IMR-90 (cell line): ENCODE measurements around the gene PLCD4. TPM values are rescaled to one million over a fixed set of nuclear protein-coding genes. Genes with fewer than 3 reads are reported as not detected.
A peak's percentile ranks its signal among the peaks of the same experiment; 100 is the strongest.

Source experiments
- ATAC-seq: fragments of 200-7000 bp; cut with Tn5 transposase; 2 replicates; pipeline ENCODE4 v1.9.1; 2020; ENCODE audit warnings: low read depth, mild to moderate bottlenecking, moderate library complexity
- BruUV-seq: library from RNA; stranded (reverse); fragments of 400-500 nt; replicated peaks from 2 replicates; lab custom pipeline; 2021; lab: Mats Ljungman, UMichigan
- CTCF ChIA-PET: fragments of 300-600 bp; formaldehyde crosslinking; extraction: SDS; loops from one replicate; lab custom pipeline; 2021; ENCODE audit warnings: antibody characterized with exemption; lab: Yijun Ruan, JAX
- POLR2A ChIA-PET: fragments of 300-600 bp; sonication (Branson Sonifier 250); formaldehyde crosslinking; loops from one replicate; lab custom pipeline; 2022; ENCODE audit warnings: antibody characterized with exemption; ENCODE audit not compliant: unreplicated experiment; lab: Charles Lee
- DNase-seq: peaks from one replicate; pipeline ENCODE4 v3.0.0; 2013
- H2AFZ ChIP-seq: replicated peaks from 2 replicates; pipeline ENCODE3; 2013; ENCODE audit warnings: low read length, mild to moderate bottlenecking; ENCODE audit not compliant: poor library complexity
- H2AK5ac ChIP-seq: 2 replicates; pipeline ENCODE4 v1.6.1; 2013; ENCODE audit warnings: low read depth, low read length, inconsistent platforms
- H2AK9ac ChIP-seq: replicated peaks from 2 replicates; pipeline ENCODE3; 2013; ENCODE audit warnings: mild to moderate bottlenecking, low read depth, low read length, moderate library complexity; ENCODE audit not compliant: poor library complexity
- H2BK120ac ChIP-seq: 2 replicates; pipeline ENCODE4 v1.6.1; 2013; ENCODE audit warnings: low read depth, low read length, inconsistent platforms
- H2BK15ac ChIP-seq: 3 replicates; pipeline ENCODE4 v1.6.1; 2013; ENCODE audit warnings: low read depth, low read length, inconsistent platforms
- H2BK20ac ChIP-seq: 2 replicates; pipeline ENCODE4 v1.6.1; 2013; ENCODE audit warnings: low read depth, mild to moderate bottlenecking, inconsistent platforms, low read length, moderate library complexity
- H2BK5ac ChIP-seq: 2 replicates; pipeline ENCODE4 v1.6.1; 2013; ENCODE audit warnings: mild to moderate bottlenecking, low read depth, low read length, inconsistent platforms; ENCODE audit not compliant: poor library complexity, severe bottlenecking
- H3K14ac ChIP-seq: replicated peaks from 2 replicates; pipeline ENCODE4 v1.6.1; 2013; ENCODE audit warnings: low read depth, low read length, inconsistent platforms
- H3K18ac ChIP-seq: 2 replicates; pipeline ENCODE4 v1.6.1; 2013; ENCODE audit warnings: low read depth, low read length, control low read depth
- H3K23ac ChIP-seq: 2 replicates; pipeline ENCODE4 v1.6.1; 2013; ENCODE audit warnings: low read depth, low read length, inconsistent platforms
- H3K27ac ChIP-seq: 2 replicates; pipeline ENCODE4 v1.5.1; 2013; ENCODE audit warnings: mild to moderate bottlenecking, control low read depth, low read length; ENCODE audit not compliant: insufficient read depth
- H3K27me3 ChIP-seq: 2 replicates; pipeline ENCODE4 v1.6.1; 2013; ENCODE audit warnings: low read length; ENCODE audit not compliant: control insufficient read depth, insufficient read depth
- H3K36me3 ChIP-seq: 2 replicates; pipeline ENCODE4 v1.6.1; 2013; ENCODE audit warnings: low read length, mixed read lengths; ENCODE audit not compliant: control insufficient read depth, insufficient read depth
- H3K4ac ChIP-seq: 2 replicates; pipeline ENCODE4 v1.6.1; 2013; ENCODE audit warnings: low read depth, low read length, inconsistent platforms
- H3K4me1 ChIP-seq: 2 replicates; pipeline ENCODE4 v1.6.1; 2013; ENCODE audit warnings: low read length, mixed read lengths; ENCODE audit not compliant: control insufficient read depth, insufficient read depth
- H3K4me2 ChIP-seq: 2 replicates; pipeline ENCODE4 v1.6.1; 2013; ENCODE audit warnings: low read depth, mild to moderate bottlenecking, control low read depth, low read length, moderate library complexity
- H3K4me3 ChIP-seq: 2 replicates; pipeline ENCODE4 v1.5.1; 2013; ENCODE audit warnings: low read depth, mild to moderate bottlenecking, control low read depth, low read length, moderate library complexity; ENCODE audit not compliant: insufficient read depth
- H3K56ac ChIP-seq: 2 replicates; pipeline ENCODE4 v1.6.1; 2013; ENCODE audit warnings: low read length, inconsistent platforms; ENCODE audit not compliant: insufficient read depth; ENCODE audit errors: extremely low read depth
- H3K79me1 ChIP-seq, 2 experiments: 2 replicates each; pipeline ENCODE4 v1.6.1; 2013; ENCODE audit warnings: low read length in 2 of 2, inconsistent platforms in 1 of 2, low read depth in 1 of 2
- H3K9ac ChIP-seq: 2 replicates; pipeline ENCODE4 v1.6.1; 2013; ENCODE audit warnings: low read depth, low read length, control low read depth
- H3K9me1 ChIP-seq: 2 replicates; pipeline ENCODE4 v1.6.1; 2013; ENCODE audit warnings: low read length, inconsistent platforms; ENCODE audit not compliant: insufficient read depth
- H3K9me3 ChIP-seq: 2 replicates; pipeline ENCODE4 v1.6.1; 2013; ENCODE audit warnings: low read length; ENCODE audit not compliant: control insufficient read depth, insufficient read depth
- H4K20me1 ChIP-seq: 2 replicates; pipeline ENCODE4 v1.6.1; 2013; ENCODE audit warnings: low read length, inconsistent platforms; ENCODE audit not compliant: insufficient read depth
- H4K5ac ChIP-seq: 2 replicates; pipeline ENCODE4 v1.6.1; 2013; ENCODE audit warnings: mild to moderate bottlenecking, low read depth, low read length, control low read depth
- H4K8ac ChIP-seq, 2 experiments: 2 replicates each; pipeline ENCODE4 v1.6.1; 2013; ENCODE audit warnings: low read depth in 2 of 2, low read length in 2 of 2, control low read depth in 1 of 2, inconsistent platforms in 1 of 2
- H4K91ac ChIP-seq: 2 replicates; pipeline ENCODE4 v1.6.1; 2013; ENCODE audit warnings: low read depth, low read length, inconsistent platforms; ENCODE audit not compliant: insufficient read depth
- BHLHE40 ChIP-seq: fragments of 150-350 bp; IDR thresholded peaks from 2 replicates; pipeline ENCODE4 v1.6.1; 2016; ENCODE audit warnings: mild to moderate bottlenecking, low read depth, low read length
- MAFK ChIP-seq: IDR thresholded peaks from 2 replicates; pipeline ENCODE4 v1.6.1; 2012; ENCODE audit warnings: low read depth, low read length, improper control_type of control experiment
- POLR2A ChIP-seq: IDR thresholded peaks from 2 replicates; pipeline ENCODE4 v1.6.1; 2012; ENCODE audit warnings: mild to moderate bottlenecking, low read depth, low read length
- WGBS, 2 experiments: methylation state at CpG; one replicate each; pipeline versions ENCODE4 v1.1.5 to v1.1.7; 2013; ENCODE audit warnings: missing lambda C conversion rate in 2 of 2; ENCODE audit not compliant: insufficient read length in 1 of 2; ENCODE audit errors: extremely low coverage in 2 of 2; 5-methylcytosine and 5-hydroxymethylcytosine counted together
- dilution Hi-C: fragments of 300-500 bp; cut with HindIII; formaldehyde crosslinking; loops from one replicate; pipeline ENCODE4 v1.14.3; 2018; ENCODE audit warnings: low sequenced_read_pairs; ENCODE audit not compliant: unreplicated experiment
- in situ Hi-C: fragments of 300-500 bp; cut with MboI; formaldehyde crosslinking; loops from 3 replicates; pipeline ENCODE4 v1.14.3; 2019; ENCODE audit warnings: low sequenced_read_pairs, inconsistent platforms, mixed read lengths
- intact Hi-C: fragments of 100-400 bp; cut with micrococcal nuclease; formaldehyde crosslinking; loops from 2 replicates; pipeline ENCODE4 v1.10.0; 2022
- polyA plus RNA-seq, 3 experiments: library from polyadenylated mRNA; depleted of rRNA; stranded (reverse); fragments of >200 nt; gene quantifications; 2 replicates each; pipeline ENCODE4 v1.2.3, GENCODE V29; 2012; ENCODE audit warnings: low replicate concordance in 1 of 3
- total RNA-seq: library from RNA; depleted of rRNA; stranded (reverse); fragments of >200 nt; gene quantifications from 2 replicates; pipeline ENCODE4 v1.2.3, GENCODE V29; 2012
- TF ChIP-seq, protein P1 (sequence below): fragments of 150-350 bp; IDR thresholded peaks from 2 replicates; pipeline ENCODE4 v1.6.1; 2017; ENCODE audit warnings: mild to moderate bottlenecking, antibody characterized with exemption, low read length, low read depth

Gene PLCD4
- total and polyA plus RNA-seq, 2 of the 4 experiments (the other 2 are of a cell fraction) = 1.9 to 2.0 TPM

DNA sequence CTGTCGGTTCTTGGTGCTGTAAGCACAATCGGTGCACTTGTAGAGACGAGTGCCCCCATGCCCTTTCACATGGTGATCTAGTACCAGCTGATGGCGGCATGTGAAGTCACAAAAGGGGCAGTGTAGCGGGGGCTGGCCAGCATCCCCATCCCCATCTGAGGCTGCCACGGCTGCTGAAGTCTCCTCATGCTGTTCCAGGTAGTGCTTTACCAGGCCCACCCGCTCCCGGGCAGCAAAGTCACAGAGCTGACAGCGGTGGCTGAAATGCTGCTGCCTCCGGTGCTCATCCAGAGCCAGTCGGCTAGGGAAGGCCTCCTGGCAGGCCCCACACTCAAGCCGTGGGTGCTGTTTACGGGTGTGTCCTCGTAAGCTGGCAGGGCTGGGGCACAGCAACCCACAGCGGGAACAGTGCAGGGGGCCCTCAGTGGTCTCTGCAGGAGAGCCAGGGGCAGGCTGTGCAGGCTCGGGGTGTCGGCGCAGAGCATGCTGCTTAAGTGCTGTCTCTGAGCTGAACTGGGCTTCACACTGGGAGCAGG is 34.5 kb downstream of the PLCD4 start:
- TF ChIP-seq, protein P1, sequence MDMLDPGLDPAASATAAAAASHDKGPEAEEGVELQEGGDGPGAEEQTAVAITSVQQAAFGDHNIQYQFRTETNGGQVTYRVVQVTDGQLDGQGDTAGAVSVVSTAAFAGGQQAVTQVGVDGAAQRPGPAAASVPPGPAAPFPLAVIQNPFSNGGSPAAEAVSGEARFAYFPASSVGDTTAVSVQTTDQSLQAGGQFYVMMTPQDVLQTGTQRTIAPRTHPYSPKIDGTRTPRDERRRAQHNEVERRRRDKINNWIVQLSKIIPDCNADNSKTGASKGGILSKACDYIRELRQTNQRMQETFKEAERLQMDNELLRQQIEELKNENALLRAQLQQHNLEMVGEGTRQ = no peak
- no peak for TF ChIP-seq POLR2A
- TF ChIP-seq BHLHE40 = no peak
- TF ChIP-seq MAFK = no peak
- Histone ChIP-seq H3K14ac (no peak overlapping the region), H2AK9ac (no peak overlapping the region), H3K4me1 (no peaks in the 10 kb centered on the region), H3K4ac (no peak overlapping the region), H2BK120ac (no peak overlapping the region), H3K9me1 (peaks cover under 1% of the 10 kb centered on the region; the same call in 1 of the 2 replicates), H3K56ac (no peak overlapping the region), H2AK5ac (no peak overlapping the region), H2BK15ac (no peak overlapping the region), H3K36me3 (peaks cover 69% of the 10 kb centered on the region), H3K4me3 (no peak overlapping the region), H4K20me1 (no peaks in the 10 kb centered on the region; the same call in 1 of the 2 replicates), H3K27ac (no peak overlapping the region), H3K4me2 (no peak overlapping the region), H4K5ac (no peak overlapping the region), H3K23ac (no peak overlapping the region), H4K91ac (no peak overlapping the region), H3K9me3 (no peaks in the 10 kb centered on the region), H4K8ac (no peak overlapping the region), H3K9ac (no peak overlapping the region), H2BK20ac (no peak overlapping the region), H2AFZ (no peak overlapping the region), H3K27me3 (no peaks in the 10 kb centered on the region), H2BK5ac (no peak overlapping the region), H3K18ac (no peak overlapping the region), H3K79me1 (peaks cover 4% of the 10 kb centered on the region in 2 experiments; a peak in 3 of 4 replicates)
- POLR2A ChIA-PET = no interaction called here
- intact Hi-C loops (loop anchor here (10.0 kb wide), 1 partner anchor 167 kb away; no protein-coding TSS in a partner anchor), dilution Hi-C loops (no loop called here), in situ Hi-C loops (no loop called here)
- DNase-seq = no peak
- 95% methylated on average over 10 of the region's 18 CpGs; no CpG with 5 or more reads in 1 of the 2 experiments for WGBS, 2 experiments
- CTCF ChIA-PET = no interaction called here
- no peak for ATAC-seq
- BruUV-seq = TSS peak; percentile 55
